Activated gamma-delta T cell (primary cell): ENCODE measurements around the gene C1QB.
"Not testable (repeated sequence)": the region's sequence is repeated elsewhere in the genome, so short reads cannot be mapped to it uniquely, and the experiment has no call there.

Experiments used
- DNase-seq: peaks from one replicate; lab custom pipeline; 2025; lab: John Stamatoyannopoulos, UW

The C1QB gene

DNA sequence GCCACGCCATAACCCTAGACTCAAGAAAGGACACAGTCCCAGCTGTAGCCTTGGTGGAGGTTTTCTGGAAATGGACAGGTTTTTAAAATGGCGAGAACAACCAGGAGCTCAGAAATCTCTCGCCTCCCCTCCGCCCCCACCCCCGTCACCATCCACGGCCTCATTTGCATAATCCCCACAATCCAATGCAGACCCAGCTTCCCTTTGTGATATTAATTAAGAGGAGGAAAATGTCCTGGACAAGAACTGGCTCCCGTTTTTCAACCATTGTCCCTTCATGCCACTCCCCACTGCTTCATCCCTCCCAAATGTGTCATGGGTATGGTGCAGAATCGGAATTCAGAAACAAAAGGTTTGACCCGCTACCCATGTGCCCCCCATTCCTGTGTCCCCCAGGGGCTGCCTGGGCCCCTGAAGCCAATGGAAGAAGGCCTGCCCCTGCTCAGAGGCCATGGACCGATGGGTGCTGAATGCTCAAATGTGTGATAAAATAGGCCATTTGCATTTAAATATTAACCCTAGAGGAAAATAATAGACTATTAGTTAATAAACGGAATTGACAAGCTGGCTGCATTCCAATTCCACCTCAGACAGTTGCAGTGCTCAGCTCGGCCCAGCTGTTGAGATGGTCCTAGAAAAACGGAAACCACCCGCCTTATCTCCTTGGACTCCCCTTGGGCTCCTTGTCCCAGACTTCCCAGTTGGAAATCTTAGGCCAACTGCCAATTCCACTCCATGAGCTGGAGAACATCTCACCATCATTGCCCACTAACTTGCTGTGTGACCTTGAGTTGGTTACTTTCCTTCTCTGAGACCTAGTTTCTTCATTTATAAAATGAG lies 46.9 kb downstream of the C1QB start:
- DNase-seq, result no peak

DNA sequence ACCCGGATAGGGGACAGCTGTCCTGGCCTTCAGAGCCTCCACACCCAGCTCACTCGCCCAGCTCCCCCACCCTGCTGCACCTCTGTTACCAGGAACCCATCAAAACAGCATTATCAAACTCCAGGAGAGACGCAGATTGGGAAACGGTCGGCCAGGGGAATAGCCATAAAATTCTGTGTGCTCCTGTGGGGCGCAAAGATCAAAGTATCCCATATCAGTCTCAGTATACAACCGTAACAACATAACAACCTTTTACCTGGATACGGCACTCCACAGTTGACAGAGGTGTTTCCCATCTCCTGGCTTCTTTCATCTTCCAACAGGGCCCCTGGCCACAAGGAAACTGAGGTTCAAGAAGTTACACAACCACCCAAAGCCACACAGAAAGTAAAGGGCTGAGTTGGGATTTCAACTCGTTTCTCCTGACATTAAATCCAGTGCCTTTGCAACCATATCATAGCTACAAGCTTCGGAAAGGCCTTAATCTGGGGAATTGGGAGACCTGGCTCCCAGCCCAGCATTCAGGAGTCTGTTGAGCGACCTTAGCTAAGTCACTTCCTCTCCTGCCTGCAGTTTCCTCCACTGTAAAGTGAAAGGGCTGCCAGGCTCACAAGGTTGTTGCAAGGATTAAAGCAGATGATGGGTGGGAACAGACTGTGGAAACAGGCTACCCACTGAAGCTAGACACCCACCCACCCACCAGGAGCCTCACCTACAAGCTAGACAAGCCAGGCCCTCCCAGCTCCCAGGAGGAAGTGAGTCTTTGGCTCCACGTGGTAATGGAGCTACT lies 49.5 kb downstream of the C1QB start:
- DNase-seq, result no peak

GRCh38 chr1:22704440-22705067 lies 51.5 kb downstream of the C1QB start:
- DNase-seq, result no peak

- DNase-seq, result no peak
Observed at GRCh38 chr1:22705586-22705985, 52.5 kb downstream of the C1QB start.

DNA sequence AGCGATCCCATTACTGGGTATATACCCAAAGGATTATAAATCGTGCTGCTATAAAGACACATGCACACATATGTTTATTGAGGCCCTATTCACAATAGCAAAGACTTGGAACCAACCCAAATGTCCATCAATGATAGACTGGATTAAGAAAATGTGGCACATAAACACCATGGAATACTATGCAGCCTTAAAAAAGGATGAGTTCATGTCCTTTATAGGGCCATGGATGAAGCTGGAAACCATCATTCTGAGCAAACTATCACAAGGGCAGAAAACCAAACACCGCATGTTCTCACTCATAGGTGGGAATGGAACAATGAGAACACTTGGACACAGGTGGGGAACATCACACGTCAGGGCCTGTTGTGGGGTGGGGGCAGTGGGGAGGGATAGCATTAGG lies 53.1 kb downstream of the C1QB start:
- DNase-seq, result not testable (repeated sequence)

DNA sequence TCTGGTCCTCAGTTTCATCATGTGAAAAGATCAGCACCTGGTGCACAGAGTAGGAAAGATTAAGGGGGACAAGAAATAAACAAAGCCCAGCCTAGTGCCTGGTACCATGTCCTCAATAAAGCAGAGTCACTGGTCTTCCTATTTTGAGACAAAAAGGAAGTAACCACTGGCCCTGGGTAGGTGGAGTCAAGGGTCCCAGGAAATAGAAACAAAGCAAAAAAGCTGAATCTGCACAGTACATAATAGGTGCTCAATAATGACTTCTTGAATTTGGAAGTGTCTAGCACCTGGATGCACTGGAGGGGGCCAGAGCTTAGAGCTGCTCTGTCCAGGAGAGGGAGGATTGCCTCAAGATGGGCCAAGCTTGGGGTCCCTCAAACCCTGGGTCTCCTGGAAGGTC lies 55.7 kb downstream of the C1QB start:
- no peak for DNase-seq

GRCh38 chr1:22709227-22709626 lies 56.2 kb downstream of the C1QB start:
- DNase-seq, result no peak

DNA sequence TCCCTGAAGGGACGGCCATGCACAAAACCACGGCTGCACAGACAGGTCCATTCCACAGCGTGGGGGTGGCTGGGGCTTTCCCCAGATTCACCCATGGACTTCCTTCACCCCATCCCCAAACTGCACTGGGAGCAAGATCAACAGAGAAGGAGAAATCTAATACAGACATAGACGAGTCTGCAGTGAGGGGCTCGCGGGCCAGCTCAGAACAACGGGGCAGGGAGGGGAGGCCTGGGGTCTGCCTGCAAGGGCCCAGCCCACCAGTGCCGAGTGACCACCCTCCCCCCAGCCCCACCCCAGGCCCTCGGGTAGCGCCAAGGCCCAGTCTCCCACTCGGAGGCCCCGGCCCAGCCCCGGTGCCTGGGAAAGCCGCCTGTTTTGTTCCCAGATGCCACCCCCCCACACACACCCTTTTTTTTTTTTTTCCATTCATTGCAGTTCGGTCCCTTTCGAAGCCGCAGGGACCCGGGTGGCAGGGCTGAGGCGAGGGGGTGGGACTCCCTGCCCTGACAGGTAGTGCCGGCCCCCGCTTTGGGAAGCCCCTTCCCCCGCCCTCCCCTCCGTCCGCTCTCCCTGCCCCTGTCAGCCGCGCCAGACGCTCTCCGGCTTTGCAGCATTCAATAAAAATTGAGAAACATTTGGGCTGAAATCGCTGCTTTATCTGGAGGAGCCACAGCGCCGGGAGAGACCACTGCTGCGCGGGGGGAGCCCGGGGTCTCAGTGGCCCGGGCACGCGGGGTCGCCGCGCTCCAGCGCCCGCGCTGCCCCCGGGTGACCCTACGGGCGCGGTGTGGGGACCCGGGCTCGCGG lies 57.1 kb downstream of the C1QB start:
- no peak for DNase-seq

DNA sequence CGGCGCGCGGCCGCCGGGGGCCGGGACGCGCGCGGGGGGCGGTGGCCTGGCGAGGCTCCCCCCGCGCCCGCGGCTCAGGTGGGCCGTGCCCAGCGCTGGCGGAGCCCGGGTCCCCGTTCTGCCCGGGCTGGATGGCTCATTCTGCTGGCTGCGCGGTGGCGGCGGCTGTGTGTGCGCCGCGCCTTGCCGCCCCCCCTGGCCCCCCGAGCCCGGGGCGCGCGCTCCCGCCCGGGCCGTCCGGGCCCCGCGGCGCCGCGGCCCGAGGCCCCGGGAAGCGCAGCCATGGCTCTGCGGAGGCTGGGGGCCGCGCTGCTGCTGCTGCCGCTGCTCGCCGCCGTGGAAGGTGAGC lies 57.6 kb downstream of the C1QB start, which contains the start of gene EPHB2:
EPHB2 (plus strand) TSS at position 139 of the 349 bp plus-strand sequence; CDS start at position 283, 144 bp downstream.
- no peak for DNase-seq

- DNase-seq, result no peak
Observed at GRCh38 chr1:22711071-22711470, 58.0 kb downstream of the C1QB start.
